Peyer's patch (tissue), 4 donors: Measurements from ENCODE around the gene HOXA3.

Experiments
- CTCF ChIP-seq, 6 experiments: fragments of 450-650 bp in 4 of 6; fragments of 200-600 bp in 2 of 6; sonication (generic) in 1 of 6; IDR thresholded peaks; one replicate each; pipeline ENCODE4 v1.5.1; 2017 to 2019; ENCODE audit warnings: antibody characterized with exemption in 6 of 6, mild to moderate bottlenecking in 3 of 6, moderate library complexity in 1 of 6
- POLR2A ChIP-seq, 2 donors: fragments of 450-650 bp; IDR thresholded peaks; one replicate each; pipeline ENCODE4 v1.5.1; 2017; ENCODE audit warnings: antibody characterized with exemption in 2 of 2, mild to moderate bottlenecking in 2 of 2, moderate library complexity in 2 of 2

- TF ChIP-seq CTCF (IDR thresholded peaks at IDR 0.05) (no peak), POLR2A (IDR thresholded peaks at IDR 0.05) (no peak)
Measured at GRCh38 chr7:27124902-27125689, 27.3 kb downstream of the HOXA3 start.
